WERI-Rb-1 (cell line): ENCODE measurements around the gene MYL12A.

Experiments used
- DNase-seq: peaks from one replicate; pipeline ENCODE4 v3.0.0-alpha.2; 2020
- H3K27ac ChIP-seq: fragments of 250-450 bp; sonication (Bioruptor Pico); 2 replicates; pipeline ENCODE4 v1.5.1; 2020; ENCODE audit warnings: mild to moderate bottlenecking, moderate library complexity
- H3K27me3 ChIP-seq: fragments of 250-450 bp; sonication (Bioruptor Pico); 2 replicates; pipeline ENCODE4 v1.5.1; 2021; ENCODE audit warnings: mild to moderate bottlenecking, low read depth, moderate library complexity; ENCODE audit not compliant: insufficient read depth, severe bottlenecking
- H3K36me3 ChIP-seq: fragments of 250-450 bp; sonication (Bioruptor Pico); 2 replicates; pipeline ENCODE4 v1.5.1; 2020; ENCODE audit warnings: mild to moderate bottlenecking, moderate library complexity
- H3K4me3 ChIP-seq: 2 replicates; pipeline ENCODE4 v1.5.1; 2011; ENCODE audit warnings: low read depth, mild to moderate bottlenecking, control low read depth, low read length
- H3K9me3 ChIP-seq: fragments of 250-450 bp; sonication (Bioruptor Pico); 2 replicates; pipeline ENCODE4 v1.5.1; 2021; ENCODE audit warnings: mild to moderate bottlenecking, moderate library complexity; ENCODE audit not compliant: severe bottlenecking
- TF ChIP-seq, protein P1 (sequence below): IDR thresholded peaks from 2 replicates; pipeline ENCODE4 v1.5.1; 2011; ENCODE audit warnings: low read depth, mild to moderate bottlenecking, control low read depth, inconsistent platforms, low read length

MYL12A gene

DNA sequence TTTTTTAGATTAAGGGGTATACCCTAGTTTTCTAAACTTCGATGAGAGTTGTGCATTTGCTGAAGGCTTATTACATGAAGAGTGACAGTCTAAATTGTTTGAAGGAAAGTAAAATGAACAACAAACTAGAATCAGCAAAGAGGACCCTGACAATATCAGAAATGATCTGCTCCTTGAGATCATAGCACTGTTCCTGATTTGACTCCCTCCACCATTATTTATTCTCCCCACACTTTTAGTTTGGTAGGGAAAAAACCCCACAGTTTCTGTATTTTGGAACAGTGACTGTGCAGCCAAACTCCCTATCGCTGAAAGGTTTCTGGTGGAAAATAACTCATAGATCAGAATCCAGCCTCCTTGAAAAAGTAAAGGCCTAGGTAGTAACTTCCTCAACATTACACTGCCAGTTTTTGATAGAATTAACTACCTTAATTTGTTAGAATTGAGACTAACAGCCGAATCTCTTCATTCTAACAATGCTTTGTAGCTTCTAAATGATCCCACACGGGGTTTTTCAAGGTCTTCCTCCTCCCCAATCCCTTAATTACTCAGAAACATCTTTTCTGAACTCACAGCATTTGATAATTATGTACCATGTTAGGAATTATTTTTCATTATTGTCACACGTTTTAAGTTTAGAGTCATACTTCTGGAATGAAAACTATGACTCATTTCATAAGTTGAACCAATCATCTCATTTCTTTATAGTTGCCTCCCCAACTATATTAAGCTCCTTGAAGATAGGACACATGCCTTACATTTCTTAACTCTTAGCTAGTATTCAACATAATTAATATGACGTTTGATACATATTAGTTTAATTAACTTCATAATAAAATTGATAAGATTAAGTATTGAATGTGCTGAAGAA, 2.9 kb downstream of the MYL12A start:
- Histone ChIP-seq H3K36me3 (peaks cover 23% of the 10 kb centered on the region), H3K27ac (no peak overlapping the region), H3K9me3 (no peaks in the 10 kb centered on the region), H3K27me3 (no peaks in the 10 kb centered on the region), H3K4me3 (no peak overlapping the region)
- DNase-seq: no peak
- TF ChIP-seq, protein P1, sequence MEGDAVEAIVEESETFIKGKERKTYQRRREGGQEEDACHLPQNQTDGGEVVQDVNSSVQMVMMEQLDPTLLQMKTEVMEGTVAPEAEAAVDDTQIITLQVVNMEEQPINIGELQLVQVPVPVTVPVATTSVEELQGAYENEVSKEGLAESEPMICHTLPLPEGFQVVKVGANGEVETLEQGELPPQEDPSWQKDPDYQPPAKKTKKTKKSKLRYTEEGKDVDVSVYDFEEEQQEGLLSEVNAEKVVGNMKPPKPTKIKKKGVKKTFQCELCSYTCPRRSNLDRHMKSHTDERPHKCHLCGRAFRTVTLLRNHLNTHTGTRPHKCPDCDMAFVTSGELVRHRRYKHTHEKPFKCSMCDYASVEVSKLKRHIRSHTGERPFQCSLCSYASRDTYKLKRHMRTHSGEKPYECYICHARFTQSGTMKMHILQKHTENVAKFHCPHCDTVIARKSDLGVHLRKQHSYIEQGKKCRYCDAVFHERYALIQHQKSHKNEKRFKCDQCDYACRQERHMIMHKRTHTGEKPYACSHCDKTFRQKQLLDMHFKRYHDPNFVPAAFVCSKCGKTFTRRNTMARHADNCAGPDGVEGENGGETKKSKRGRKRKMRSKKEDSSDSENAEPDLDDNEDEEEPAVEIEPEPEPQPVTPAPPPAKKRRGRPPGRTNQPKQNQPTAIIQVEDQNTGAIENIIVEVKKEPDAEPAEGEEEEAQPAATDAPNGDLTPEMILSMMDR: no peak

DNA sequence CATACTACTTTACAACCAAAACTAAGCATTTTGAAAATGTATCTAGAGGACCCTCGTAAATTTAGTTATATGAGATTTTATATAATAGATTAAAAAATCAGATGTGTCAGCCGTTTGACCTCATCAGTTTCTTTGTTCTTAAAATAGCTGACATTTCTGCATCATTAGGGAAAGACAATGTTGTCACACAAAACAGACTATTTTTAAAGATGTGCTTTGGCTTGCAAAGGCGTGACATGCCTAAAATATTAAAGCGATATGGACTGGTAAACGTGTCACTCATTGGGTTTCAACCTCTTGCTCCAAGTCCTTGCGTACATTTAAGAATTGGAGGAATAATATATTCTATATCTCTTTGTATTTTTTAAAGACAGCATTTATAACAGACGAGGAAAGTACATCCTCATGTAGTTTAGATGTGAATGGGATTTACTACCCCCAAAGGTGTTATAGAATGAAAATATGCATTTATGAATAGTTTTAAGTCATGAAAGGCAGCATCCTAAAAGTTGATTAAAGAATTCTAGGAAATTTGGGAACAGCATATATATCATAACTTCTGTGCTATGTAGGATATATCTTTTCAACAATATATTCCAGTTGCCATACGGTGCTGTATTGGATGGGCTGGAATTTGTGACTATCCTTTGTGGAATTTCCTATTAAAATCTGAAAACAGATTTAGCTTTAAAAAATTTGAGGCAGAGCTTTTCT, 3.8 kb downstream of the MYL12A start:
- no peak overlapping the region for H3K4me3 ChIP-seq
- DNase-seq: no peak
- H3K27ac ChIP-seq: no peak overlapping the region
- H3K27me3 ChIP-seq: no peaks in the 10 kb centered on the region
- peaks cover 30% of the 10 kb centered on the region for H3K36me3 ChIP-seq
- TF ChIP-seq, protein P1: no peak
- H3K9me3 ChIP-seq: no peaks in the 10 kb centered on the region

DNA sequence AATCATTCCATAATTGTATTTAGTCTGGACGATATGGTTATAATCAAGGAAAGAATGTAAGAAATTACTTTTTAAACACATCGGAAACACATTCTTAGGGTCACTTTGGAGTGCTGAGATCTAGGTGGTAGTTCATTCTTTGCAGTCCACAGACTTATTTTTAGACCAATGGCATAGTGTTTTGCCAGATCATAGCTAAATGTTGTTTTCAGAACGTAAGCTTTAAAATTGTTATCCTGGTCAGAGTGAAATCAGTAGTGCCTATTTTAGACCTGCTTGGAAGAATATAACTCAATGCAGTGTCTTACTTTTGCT, 4.3 kb downstream of the MYL12A start:
- DNase-seq: no peak
- Histone ChIP-seq H3K27ac (no peak overlapping the region), H3K4me3 (no peak overlapping the region), H3K27me3 (no peaks in the 10 kb centered on the region), H3K36me3 (peaks cover 36% of the 10 kb centered on the region), H3K9me3 (no peaks in the 10 kb centered on the region)
- TF ChIP-seq, protein P1: no peak

DNA sequence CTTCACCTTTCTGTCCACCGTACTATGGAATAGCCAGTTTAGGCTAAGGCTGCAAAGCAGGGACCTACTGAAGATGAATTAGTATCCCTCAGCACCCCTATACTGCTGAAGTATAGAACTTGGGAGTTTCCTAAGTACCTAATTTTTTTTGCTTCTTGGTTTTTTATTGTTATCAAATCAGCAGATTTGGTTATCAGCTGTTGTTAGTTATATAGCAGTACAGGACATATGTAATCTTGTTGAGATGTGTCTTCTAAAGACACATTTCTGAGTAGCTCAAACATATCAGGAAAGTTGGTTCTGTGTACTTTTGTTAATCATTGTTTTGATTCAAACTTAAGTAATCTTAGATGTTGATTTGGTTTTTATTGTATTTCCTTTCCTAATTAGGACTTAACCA, 5.2 kb downstream of the MYL12A start:
- no peaks in the 10 kb centered on the region for H3K9me3 ChIP-seq
- no peaks in the 10 kb centered on the region for H3K27me3 ChIP-seq
- DNase-seq: no peak
- H3K27ac ChIP-seq: no peak overlapping the region
- no peak overlapping the region for H3K4me3 ChIP-seq
- TF ChIP-seq, protein P1: no peak
- peaks cover 36% of the 10 kb centered on the region for H3K36me3 ChIP-seq

DNA sequence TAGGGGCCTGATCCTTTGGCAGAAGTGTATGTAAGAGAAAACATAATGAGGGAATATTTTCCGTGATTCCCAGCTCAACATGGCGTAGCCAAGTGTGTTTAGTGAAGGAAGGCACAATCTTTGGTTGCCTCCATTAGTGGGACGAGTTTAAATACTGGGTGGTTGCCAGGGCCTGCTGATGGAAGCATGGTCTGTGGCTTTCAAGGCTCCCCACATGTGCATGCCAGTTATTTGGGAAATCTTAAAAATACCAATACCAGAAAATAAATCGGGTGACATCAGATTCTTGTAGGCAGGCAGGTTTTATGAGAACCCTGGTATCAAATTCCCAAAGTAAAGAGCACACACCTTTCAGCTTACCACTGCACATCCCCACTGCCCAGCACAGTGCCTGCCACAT, 7.1 kb downstream of the MYL12A start:
- no peak for DNase-seq
- peaks cover 39% of the 10 kb centered on the region for H3K36me3 ChIP-seq
- H3K4me3 ChIP-seq: no peak overlapping the region
- no peaks in the 10 kb centered on the region for H3K27me3 ChIP-seq
- TF ChIP-seq, protein P1: no peak
- H3K27ac ChIP-seq: no peak overlapping the region
- H3K9me3 ChIP-seq: no peaks in the 10 kb centered on the region
